22Rv1 (cell line): ENCODE data around the gene ZCCHC18.

ENCODE experiments used
- CTCF ChIP-seq: fragments of 450-650 bp; IDR thresholded peaks from 2 replicates; pipeline ENCODE4 v1.5.1; 2017; ENCODE audit warnings: mild to moderate bottlenecking
- ZFX ChIP-seq: fragments of 450-650 bp; IDR thresholded peaks from 2 replicates; pipeline ENCODE4 v1.6.1; 2017; ENCODE audit warnings: antibody characterized with exemption, borderline replicate concordance

- TF ChIP-seq CTCF (no peak), ZFX (no peak)
Observed at GRCh38 chrX:104117759-104118158, 5.4 kb downstream of the ZCCHC18 start.
